ACHN (cell line): ENCODE data around the gene ASB16.

Experiments used
- DNase-seq: peaks from one replicate; pipeline ENCODE4 v3.0.0-alpha.2; 2015
- in situ Hi-C: cut with HindIII; loops from 2 replicates; pipeline ENCODE4 v1.10.0; 2017; ENCODE audit warnings: low sequenced_read_pairs, low pct_ligation_motif_present, low pct_unique_long_range_greater_than_20kb

Gene ASB16

GRCh38 chr17:44203731-44204440 lies 33.4 kb downstream of the ASB16 start:
- DNase-seq: peak; percentile 72
- in situ Hi-C loops: loop anchor here (10.0 kb wide), 1 partner anchor 121 kb away; the partner anchor contains the start of gene SLC25A39

- peak; percentile 39 for DNase-seq
- in situ Hi-C loops: loop anchor here (10.0 kb wide), 1 partner anchor 120 kb away; the partner anchor contains the start of gene SLC25A39
Measured at GRCh38 chr17:44204441-44204882, 34.0 kb downstream of the ASB16 start.

GRCh38 chr17:44205962-44206824 lies 35.7 kb downstream of the ASB16 start:
- peak; percentile 30 for DNase-seq
- in situ Hi-C loops: loop anchor here (10.0 kb wide), 1 partner anchor 119 kb away; the partner anchor contains the start of gene SLC25A39

- DNase-seq: no peak
- in situ Hi-C loops: loop anchor here (10.0 kb wide), 1 partner anchor 118 kb away; the partner anchor contains the start of gene SLC25A39
Measured at GRCh38 chr17:44206825-44207155, 36.3 kb downstream of the ASB16 start.

GRCh38 chr17:44207319-44207718 lies 36.8 kb downstream of the ASB16 start:
- no peak for DNase-seq
- in situ Hi-C loops: loop anchor here (10.0 kb wide), 1 partner anchor 117 kb away; the partner anchor contains the start of gene SLC25A39

- in situ Hi-C loops: loop anchor here (10.0 kb wide), 1 partner anchor 117 kb away; the partner anchor contains the start of gene SLC25A39
- DNase-seq: no peak
Measured at GRCh38 chr17:44207743-44208142, 37.2 kb downstream of the ASB16 start.

GRCh38 chr17:44209786-44210341 lies 39.4 kb downstream of the ASB16 start:
- in situ Hi-C loops: loop anchor here (10.0 kb wide), 1 partner anchor 115 kb away; the partner anchor contains the start of gene SLC25A39
- no peak for DNase-seq

GRCh38 chr17:44210342-44211192 lies 40.1 kb downstream of the ASB16 start:
- peak; percentile 88 for DNase-seq
- in situ Hi-C loops: no loop called here

- in situ Hi-C loops: no loop called here
- no peak for DNase-seq
Measured at GRCh38 chr17:44211281-44212265, 41.1 kb downstream of the ASB16 start.

GRCh38 chr17:44212507-44213402 lies 42.3 kb downstream of the ASB16 start:
- in situ Hi-C loops: no loop called here
- no peak for DNase-seq

- DNase-seq: no peak
- in situ Hi-C loops: no loop called here
Measured at GRCh38 chr17:44213403-44214229, 43.1 kb downstream of the ASB16 start.

GRCh38 chr17:44214230-44214494 lies 43.7 kb downstream of the ASB16 start:
- no peak for DNase-seq
- in situ Hi-C loops: no loop called here

GRCh38 chr17:44214896-44215295 lies 44.4 kb downstream of the ASB16 start:
- DNase-seq: no peak

GRCh38 chr17:44216173-44216572 lies 45.7 kb downstream of the ASB16 start:
- no peak for DNase-seq
- in situ Hi-C loops: no loop called here

More at GRCh38 chr17:44214896-44215295, 44.4 kb downstream of the ASB16 start:
- in situ Hi-C loops: no loop called here

GRCh38 chr17:44216694-44217093 lies 46.2 kb downstream of the ASB16 start:
- DNase-seq: no peak
- in situ Hi-C loops: no loop called here
